H9 (cell line): ENCODE results near the gene BBOF1. TPM values are rescaled to one million over a fixed set of nuclear protein-coding genes. Genes with fewer than 3 reads are reported as not detected.

Experiments
- DNase-seq: peaks from one replicate; pipeline ENCODE4 v3.0.0-alpha.2; 2017
- H2AFZ ChIP-seq: one replicate; pipeline ENCODE4 v1.6.1; 2013; ENCODE audit warnings: mild to moderate bottlenecking, low read length, control low read depth, moderate library complexity
- H2AK5ac ChIP-seq: 2 replicates; pipeline ENCODE4 v1.6.1; 2013; ENCODE audit warnings: low read length, control low read depth, mixed read lengths; ENCODE audit not compliant: insufficient read length
- H2BK120ac ChIP-seq: one replicate; pipeline ENCODE4 v1.6.1; 2013; ENCODE audit warnings: low read depth, mild to moderate bottlenecking, low read length, control low read depth, inconsistent platforms; ENCODE audit not compliant: poor library complexity, severe bottlenecking
- H2BK12ac ChIP-seq: 2 replicates; pipeline ENCODE4 v1.6.1; 2013; ENCODE audit warnings: low read length, control low read depth, mixed read lengths, low read depth; ENCODE audit not compliant: insufficient read length
- H2BK15ac ChIP-seq: 2 replicates; pipeline ENCODE4 v1.6.1; 2013; ENCODE audit warnings: low read depth, low read length, control low read depth
- H2BK20ac ChIP-seq: one replicate; pipeline ENCODE4 v1.6.1; 2013; ENCODE audit warnings: low read depth, mild to moderate bottlenecking, low read length, control low read depth, inconsistent platforms; ENCODE audit not compliant: poor library complexity, severe bottlenecking
- H2BK5ac ChIP-seq: 2 replicates; pipeline ENCODE4 v1.6.1; 2013; ENCODE audit warnings: low read length, control low read depth, mixed read lengths; ENCODE audit not compliant: insufficient read length
- H3K14ac ChIP-seq: 2 replicates; pipeline ENCODE4 v1.6.1; 2013; ENCODE audit warnings: low read length, control low read depth; ENCODE audit not compliant: insufficient read depth
- H3K18ac ChIP-seq: 2 replicates; pipeline ENCODE4 v1.6.1; 2013; ENCODE audit warnings: low read depth, mild to moderate bottlenecking, mixed read lengths, low read length, control low read depth; ENCODE audit not compliant: insufficient read length
- H3K23ac ChIP-seq: 2 replicates; pipeline ENCODE4 v1.6.1; 2013; ENCODE audit warnings: low read length, control low read depth, mixed read lengths, low read depth; ENCODE audit not compliant: insufficient read length
- H3K23me2 ChIP-seq: 2 replicates; pipeline ENCODE4 v1.6.1; 2013; ENCODE audit warnings: low read depth, mild to moderate bottlenecking, mixed read lengths, low read length, control low read depth; ENCODE audit not compliant: insufficient read length, poor library complexity, severe bottlenecking
- H3K27ac ChIP-seq: 2 replicates; pipeline ENCODE4 v1.5.1; 2013; ENCODE audit warnings: low read length, control low read depth, mixed read lengths, low read depth; ENCODE audit not compliant: insufficient read length
- H3K27me3 ChIP-seq: 2 replicates; pipeline ENCODE4 v1.6.1; 2013; ENCODE audit warnings: low read length, control low read depth, inconsistent platforms; ENCODE audit not compliant: insufficient read depth
- H3K4ac ChIP-seq: 2 replicates; pipeline ENCODE4 v1.6.1; 2013; ENCODE audit warnings: low read depth, mild to moderate bottlenecking, control low read depth, inconsistent platforms, low read length, moderate library complexity
- H3K4me1 ChIP-seq: 2 replicates; pipeline ENCODE4 v1.6.1; 2013; ENCODE audit warnings: low read length, control low read depth, inconsistent platforms; ENCODE audit not compliant: insufficient read depth
- H3K4me2 ChIP-seq: 2 replicates; pipeline ENCODE4 v1.6.1; 2013; ENCODE audit warnings: low read length, control low read depth, mixed read lengths; ENCODE audit not compliant: insufficient read length, insufficient read depth
- H3K56ac ChIP-seq: 2 replicates; pipeline ENCODE4 v1.6.1; 2013; ENCODE audit warnings: low read depth, mild to moderate bottlenecking, mixed read lengths, low read length, control low read depth; ENCODE audit not compliant: insufficient read length
- H3K79me1 ChIP-seq: 2 replicates; pipeline ENCODE4 v1.6.1; 2013; ENCODE audit warnings: low read depth, mild to moderate bottlenecking, moderate library complexity, low read length, control low read depth, inconsistent platforms; ENCODE audit not compliant: insufficient read depth, poor library complexity, severe bottlenecking
- H3K79me2 ChIP-seq: 2 replicates; pipeline ENCODE4 v1.6.1; 2013; ENCODE audit warnings: low read length, control low read depth, inconsistent platforms; ENCODE audit not compliant: insufficient read depth
- H3K9ac ChIP-seq: 2 replicates; pipeline ENCODE4 v1.6.1; 2013; ENCODE audit warnings: low read length, control low read depth, mixed read lengths; ENCODE audit not compliant: insufficient read length; ENCODE audit errors: extremely low read depth
- H3K9me3 ChIP-seq: one replicate; pipeline ENCODE4 v1.6.1; 2013; ENCODE audit warnings: low read depth, low read length, inconsistent platforms; ENCODE audit not compliant: control insufficient read depth
- H3T11ph ChIP-seq: one replicate; pipeline ENCODE4 v1.6.1; 2013; ENCODE audit warnings: mild to moderate bottlenecking, low read length, control low read depth, inconsistent platforms
- H4K20me1 ChIP-seq: one replicate; pipeline ENCODE4 v1.6.1; 2013; ENCODE audit not compliant: control insufficient read depth, insufficient read length, insufficient read depth
- H4K5ac ChIP-seq: 2 replicates; pipeline ENCODE4 v1.6.1; 2013; ENCODE audit warnings: low read depth, mild to moderate bottlenecking, mixed read lengths, low read length, control low read depth; ENCODE audit not compliant: insufficient read length
- H4K8ac ChIP-seq: replicated peaks from 2 replicates; pipeline ENCODE4 v1.6.1; 2013; ENCODE audit warnings: low read length, control low read depth, mixed read lengths, low read depth; ENCODE audit not compliant: insufficient read length
- H4K91ac ChIP-seq: 2 replicates; pipeline ENCODE4 v1.6.1; 2013; ENCODE audit warnings: low read depth, mild to moderate bottlenecking, moderate library complexity, mixed read lengths, low read length, control low read depth; ENCODE audit not compliant: insufficient read length
- H3K27ac Mint-ChIP-seq, 3 experiments: 2 replicates in 2 of 3; 3 replicates in 1 of 3; pipeline ENCODE4 v1.8.0; 2020 to 2021; ENCODE audit warnings: mixed read lengths in 3 of 3, mild to moderate bottlenecking in 1 of 3, moderate library complexity in 1 of 3
- H3K27me3 Mint-ChIP-seq: 2 replicates; pipeline ENCODE4 v1.8.0; 2021; ENCODE audit warnings: low read depth, mild to moderate bottlenecking, moderate library complexity, mixed read lengths
- H3K36me3 Mint-ChIP-seq, 3 experiments: 2 replicates in 2 of 3; 3 replicates in 1 of 3; pipeline ENCODE4 v1.8.0; 2020 to 2021; ENCODE audit warnings: low read depth in 3 of 3, mixed read lengths in 3 of 3; ENCODE audit not compliant: insufficient read depth in 1 of 3
- H3K4me1 Mint-ChIP-seq, 2 experiments: 2 replicates each; pipeline ENCODE4 v1.8.0; 2020; ENCODE audit warnings: mixed read lengths in 2 of 2
- H3K4me3 Mint-ChIP-seq, 2 experiments: 2 replicates in 1 of 2; 3 replicates in 1 of 2; pipeline ENCODE4 v1.8.0; 2020 to 2021; ENCODE audit warnings: mild to moderate bottlenecking in 2 of 2, mixed read lengths in 2 of 2, moderate library complexity in 1 of 2
- H3K9me3 Mint-ChIP-seq, 2 experiments: 2 replicates in 1 of 2; 3 replicates in 1 of 2; pipeline ENCODE4 v1.8.0; 2020; ENCODE audit warnings: mild to moderate bottlenecking in 2 of 2, mixed read lengths in 2 of 2, moderate library complexity in 1 of 2
- CTCF ChIP-seq: fragments of 200-600 bp; sonication (generic); conservative IDR thresholded peaks from 3 replicates; pipeline ENCODE4 v1.8.0; 2021; ENCODE audit warnings: antibody characterized with exemption, mild to moderate bottlenecking
- WGBS: extraction: QIAGEN DNeasy Blood & Tissue Kit; methylation state at CpG from one replicate; pipeline ENCODE4 v1.1.7; 2013; ENCODE audit warnings: missing lambda C conversion rate, low lambda C conversion rate, mixed read lengths; ENCODE audit not compliant: insufficient read length; ENCODE audit errors: extremely low coverage; 5-methylcytosine and 5-hydroxymethylcytosine counted together
- total RNA-seq: library from RNA; stranded (reverse); gene quantifications from 2 replicates; pipeline ENCODE4 v1.2.1, GENCODE V29; 2021

BBOF1 gene
- total RNA-seq, 1 experiment from 2014 or later, result 0.61 TPM

GRCh38 chr14:74062809-74063150 is 43.6 kb downstream of the BBOF1 start:
- Histone ChIP-seq H3K27me3 (no peaks in the 10 kb centered on the region), H3K14ac (no peak overlapping the region), H2AK5ac (no peak overlapping the region), H3K79me1 (no peaks in the 10 kb centered on the region), H3K27ac (no peak overlapping the region), H3K4me2 (no peak overlapping the region), H2BK120ac (no peak overlapping the region), H3K23ac (no peak overlapping the region), H3K4ac (no peak overlapping the region), H2BK20ac (no peak overlapping the region), H2BK12ac (no peak overlapping the region), H3K56ac (no peak overlapping the region), H3K23me2 (no peaks in the 10 kb centered on the region), H4K8ac (no peak overlapping the region), H3K9me3 (no peaks in the 10 kb centered on the region), H3K9ac (no peak overlapping the region), H2AFZ (no peak overlapping the region), H3K79me2 (no peaks in the 10 kb centered on the region), H4K91ac (no peak overlapping the region), H3K18ac (no peak overlapping the region), H3T11ph (no peak overlapping the region), H3K4me1 (no peaks in the 10 kb centered on the region), H4K5ac (no peak overlapping the region), H4K20me1 (no peaks in the 10 kb centered on the region), H2BK15ac (no peak overlapping the region), H2BK5ac (no peak overlapping the region)
- TF ChIP-seq CTCF, result no peak
- no peaks in the 10 kb centered on the region for H3K27me3 Mint-ChIP-seq
- no peak overlapping the region for H3K27ac Mint-ChIP-seq
- H3K9me3 Mint-ChIP-seq, result no peaks in the 10 kb centered on the region
- no CpG with 5 or more reads among the region's 2 CpGs for WGBS
- no peaks in the 10 kb centered on the region for H3K4me1 Mint-ChIP-seq
- peaks cover 0 to 76% (median 62%) of the 10 kb centered on the region in 3 experiments; a peak in 6 of 7 replicates for H3K36me3 Mint-ChIP-seq
- DNase-seq, result no peak
- H3K4me3 Mint-ChIP-seq, result no peak overlapping the region
